GM19099 (cell line): ENCODE results near the gene BPIFB3.

ENCODE experiments used
- POLR2A ChIP-seq: IDR thresholded peaks from 3 replicates; pipeline ENCODE4 v1.6.1; 2011; ENCODE audit warnings: low read depth; ENCODE audit not compliant: insufficient read length; ENCODE audit errors: extremely low read depth

BPIFB3 gene, protein sequence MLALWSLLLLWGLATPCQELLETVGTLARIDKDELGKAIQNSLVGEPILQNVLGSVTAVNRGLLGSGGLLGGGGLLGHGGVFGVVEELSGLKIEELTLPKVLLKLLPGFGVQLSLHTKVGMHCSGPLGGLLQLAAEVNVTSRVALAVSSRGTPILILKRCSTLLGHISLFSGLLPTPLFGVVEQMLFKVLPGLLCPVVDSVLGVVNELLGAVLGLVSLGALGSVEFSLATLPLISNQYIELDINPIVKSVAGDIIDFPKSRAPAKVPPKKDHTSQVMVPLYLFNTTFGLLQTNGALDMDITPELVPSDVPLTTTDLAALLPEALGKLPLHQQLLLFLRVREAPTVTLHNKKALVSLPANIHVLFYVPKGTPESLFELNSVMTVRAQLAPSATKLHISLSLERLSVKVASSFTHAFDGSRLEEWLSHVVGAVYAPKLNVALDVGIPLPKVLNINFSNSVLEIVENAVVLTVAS

DNA sequence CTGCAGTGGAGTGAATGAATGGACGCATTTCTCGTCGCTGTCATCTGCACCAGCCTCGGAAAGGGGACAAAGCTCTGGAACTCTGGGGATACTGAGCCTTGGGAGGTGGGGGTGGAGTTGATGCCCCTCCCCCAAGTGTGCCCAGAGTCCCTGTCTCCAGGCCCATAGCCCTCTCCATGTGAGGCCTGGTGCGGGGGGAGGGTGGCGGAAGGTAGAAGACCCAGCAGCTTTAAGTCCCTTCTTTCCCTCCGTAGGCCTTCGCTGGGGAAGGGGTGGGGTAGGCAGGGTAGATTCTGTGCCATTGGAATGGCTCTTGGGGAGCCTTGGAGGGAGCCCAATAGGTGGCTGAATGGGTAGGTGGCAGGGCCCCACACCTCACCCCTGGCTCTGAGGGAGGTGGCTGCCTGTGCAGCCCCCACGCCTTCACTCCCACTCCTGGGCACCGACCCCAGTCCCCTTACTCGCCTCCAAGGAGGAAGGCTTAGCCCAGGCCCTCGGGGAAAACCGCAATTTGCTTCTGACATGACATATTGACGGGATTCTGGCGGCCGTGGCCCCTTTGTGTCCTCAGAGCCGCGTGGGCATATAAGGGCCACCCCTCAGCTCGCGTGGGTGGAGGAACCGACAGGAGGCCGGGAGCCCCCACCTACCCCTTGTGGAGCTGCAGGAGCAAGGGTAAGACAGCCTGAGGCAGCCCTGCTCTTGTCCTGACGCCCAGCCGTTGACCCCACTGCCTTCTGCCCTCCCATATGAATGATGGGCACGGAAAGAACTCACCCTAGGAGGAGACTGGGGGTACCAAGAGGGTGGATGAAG, at the start of gene BPIFB3:
TSS of gene BPIFB3 (plus strand) at position 613 of the 816 bp plus-strand sequence. CDS start 1,533 bp downstream, outside the sequence.
- no peak for TF ChIP-seq POLR2A

DNA sequence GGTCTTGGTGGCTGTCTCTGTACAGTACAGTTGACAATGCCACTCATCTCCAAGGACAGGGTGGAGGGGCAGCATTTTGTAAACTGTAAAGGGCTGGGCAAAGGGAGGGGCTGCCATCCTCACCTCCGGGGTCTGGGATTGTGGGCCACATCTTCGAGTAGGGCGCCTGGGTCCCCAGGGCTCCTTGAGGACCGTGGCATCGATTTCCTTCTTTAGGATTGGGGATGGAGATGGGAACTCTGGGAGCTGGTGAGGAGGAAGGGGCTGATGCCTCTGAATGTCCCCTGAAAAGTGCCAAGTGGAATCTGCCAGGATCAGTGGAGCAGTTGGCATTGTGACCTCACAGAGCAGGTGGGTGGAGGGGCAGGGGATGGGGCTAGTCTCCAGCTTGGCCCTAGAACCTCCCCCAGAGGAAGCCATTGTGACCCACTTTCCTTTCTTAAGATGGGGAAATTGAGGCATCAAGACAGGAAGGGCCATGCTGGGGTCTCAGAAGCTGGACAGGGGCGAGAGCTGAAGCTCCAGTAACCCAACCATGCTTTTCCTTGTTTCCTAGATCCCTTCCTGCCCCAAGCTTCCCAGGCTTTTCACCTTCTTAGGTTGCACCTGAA, 49.5 kb upstream of the BPIFB3 start, which contains the start of gene SUN5:
TSS of gene SUN5 (minus strand) at position 293 of the 611 bp plus-strand sequence. CDS start at position 200, 93 bp downstream.
- no peak for TF ChIP-seq POLR2A

DNA sequence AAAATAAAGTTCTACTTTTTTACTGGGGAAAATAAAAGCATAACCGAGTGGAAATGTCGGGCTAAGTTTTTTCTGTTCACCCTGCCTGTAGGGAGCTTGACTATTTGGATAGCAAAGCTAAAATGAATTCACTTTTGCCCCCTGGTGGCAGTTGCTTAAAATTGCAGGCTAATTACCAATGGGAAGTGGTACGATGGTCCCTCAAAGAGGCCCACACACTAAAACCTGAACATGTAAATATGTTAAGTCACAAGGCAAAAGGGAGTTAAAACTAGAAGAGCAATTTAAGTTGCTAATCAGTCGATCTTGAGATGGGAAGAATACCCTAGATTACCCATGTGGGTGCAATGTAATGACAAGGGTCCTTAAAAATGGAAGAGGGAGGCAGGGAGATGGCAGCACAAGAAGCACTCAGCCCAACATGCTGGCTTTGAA, 48.6 kb upstream of the BPIFB3 start:
- no peak for TF ChIP-seq POLR2A

DNA sequence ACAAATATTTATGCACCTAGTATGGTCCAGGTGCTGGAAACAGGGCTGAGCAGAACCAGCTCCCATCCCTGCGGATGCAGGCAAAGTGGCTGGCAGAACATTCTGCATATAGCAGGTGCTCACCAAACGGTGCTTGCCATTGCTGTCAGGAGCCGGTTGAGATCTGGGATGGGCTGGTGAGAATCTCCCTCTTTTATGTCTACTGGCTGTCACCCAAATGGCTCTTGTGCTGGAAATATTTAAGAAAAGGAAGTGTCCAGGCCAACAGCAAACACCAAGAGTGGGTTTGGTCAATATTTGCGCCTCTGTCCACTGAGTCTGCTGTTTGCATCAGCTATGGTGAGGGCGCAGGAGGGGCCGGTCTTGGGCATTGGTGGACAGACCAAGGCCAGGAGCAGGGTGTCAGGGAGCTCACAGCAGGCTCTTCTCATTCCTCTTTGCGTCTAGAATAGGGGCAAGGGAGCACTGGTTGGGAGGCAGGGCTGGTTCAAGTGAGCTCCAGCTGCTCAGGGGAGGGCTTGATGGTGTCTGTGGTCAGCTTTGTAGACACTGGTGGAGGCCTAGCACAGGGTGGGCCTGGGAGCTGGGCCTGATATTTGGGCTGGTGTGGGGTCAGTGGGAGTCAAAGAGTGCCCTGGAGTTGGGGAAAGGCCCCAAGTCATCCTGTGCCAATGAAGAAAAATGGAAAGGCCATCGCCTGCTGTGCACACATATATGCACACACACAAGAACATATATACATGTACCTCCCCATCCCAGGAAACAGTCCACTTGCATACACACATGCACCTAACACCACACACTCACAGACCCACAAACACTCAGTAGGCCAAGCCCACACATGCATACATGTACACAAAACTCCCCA, 47.6 kb upstream of the BPIFB3 start:
- TF ChIP-seq POLR2A, result no peak

DNA sequence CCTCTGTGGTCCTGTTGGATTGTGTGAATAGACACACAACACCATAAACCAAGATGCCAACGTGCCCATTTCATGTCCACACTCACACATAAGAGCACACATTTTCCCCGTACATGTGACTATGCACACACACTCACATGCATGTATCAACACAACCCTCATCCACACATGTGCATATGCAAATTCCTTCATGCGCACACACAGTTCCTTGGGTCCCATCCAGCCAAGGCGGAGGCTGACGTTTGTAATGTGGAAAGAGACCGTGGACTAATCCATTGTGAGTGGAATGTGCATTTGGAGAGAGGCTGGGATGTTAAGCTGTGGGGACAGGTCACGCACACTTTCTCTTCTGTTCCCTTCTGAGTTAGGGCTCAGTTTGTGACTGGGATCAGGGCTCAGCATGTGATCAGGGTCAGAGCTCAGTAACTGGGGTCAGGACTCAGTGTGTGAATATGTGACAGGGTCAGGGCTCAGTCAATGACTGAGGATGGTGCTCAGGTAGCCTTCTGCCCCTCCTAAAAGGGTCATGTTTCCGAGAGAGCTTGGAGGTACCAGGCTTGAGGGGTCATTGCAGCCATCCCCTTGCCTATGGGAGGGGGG, 46.8 kb upstream of the BPIFB3 start:
- no peak for TF ChIP-seq POLR2A

DNA sequence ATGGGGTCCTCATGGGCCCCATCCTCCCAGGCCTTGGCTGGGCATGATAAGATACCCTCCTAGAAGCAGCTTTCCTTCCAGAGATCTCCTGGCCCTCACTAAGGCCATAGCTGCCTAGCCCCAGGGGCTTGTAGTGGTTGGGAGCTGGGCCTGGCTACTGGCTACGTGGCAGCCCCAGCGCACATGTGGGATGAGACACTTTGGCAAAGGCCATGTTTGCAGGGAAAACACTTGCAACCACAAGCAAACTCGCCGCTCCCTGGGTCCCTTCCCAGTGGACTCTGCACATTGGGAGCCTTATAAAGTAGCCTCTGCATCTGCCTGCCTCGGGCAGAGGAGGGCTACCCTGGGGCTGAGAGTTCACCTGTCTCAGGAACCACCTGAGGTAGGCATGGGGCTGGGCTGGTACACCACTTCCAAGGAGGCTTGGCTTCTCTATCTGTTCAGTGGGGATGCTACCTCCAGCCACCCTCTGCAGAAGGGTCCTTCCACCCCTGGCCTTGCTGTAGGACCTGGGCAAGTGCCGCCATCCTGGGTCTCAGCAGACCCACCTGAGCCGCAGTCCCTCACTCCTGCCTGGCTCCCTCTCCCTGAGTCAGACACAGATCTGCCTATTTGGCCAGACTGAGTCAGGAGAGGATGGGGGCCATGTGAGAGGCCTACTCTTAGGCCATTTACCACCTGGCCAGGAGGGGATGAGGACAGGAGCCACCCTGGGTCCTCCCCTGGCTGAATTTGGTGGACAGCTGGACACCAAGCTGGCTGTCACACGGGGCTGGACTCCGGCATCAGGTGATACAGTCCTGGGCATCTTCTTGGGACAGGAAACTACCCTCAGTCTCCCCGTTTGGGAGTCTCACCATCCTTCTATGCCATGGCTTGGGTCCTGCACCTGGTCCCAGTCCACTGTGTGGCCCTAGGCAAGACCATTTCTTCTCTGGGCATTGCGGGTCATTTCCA, 46.0 kb upstream of the BPIFB3 start, which contains the start of gene BPIFB2:
TSS of gene BPIFB2 (plus strand) at position 329 of the 960 bp plus-strand sequence. CDS start 871 bp downstream, outside the sequence.
- no peak for TF ChIP-seq POLR2A

DNA sequence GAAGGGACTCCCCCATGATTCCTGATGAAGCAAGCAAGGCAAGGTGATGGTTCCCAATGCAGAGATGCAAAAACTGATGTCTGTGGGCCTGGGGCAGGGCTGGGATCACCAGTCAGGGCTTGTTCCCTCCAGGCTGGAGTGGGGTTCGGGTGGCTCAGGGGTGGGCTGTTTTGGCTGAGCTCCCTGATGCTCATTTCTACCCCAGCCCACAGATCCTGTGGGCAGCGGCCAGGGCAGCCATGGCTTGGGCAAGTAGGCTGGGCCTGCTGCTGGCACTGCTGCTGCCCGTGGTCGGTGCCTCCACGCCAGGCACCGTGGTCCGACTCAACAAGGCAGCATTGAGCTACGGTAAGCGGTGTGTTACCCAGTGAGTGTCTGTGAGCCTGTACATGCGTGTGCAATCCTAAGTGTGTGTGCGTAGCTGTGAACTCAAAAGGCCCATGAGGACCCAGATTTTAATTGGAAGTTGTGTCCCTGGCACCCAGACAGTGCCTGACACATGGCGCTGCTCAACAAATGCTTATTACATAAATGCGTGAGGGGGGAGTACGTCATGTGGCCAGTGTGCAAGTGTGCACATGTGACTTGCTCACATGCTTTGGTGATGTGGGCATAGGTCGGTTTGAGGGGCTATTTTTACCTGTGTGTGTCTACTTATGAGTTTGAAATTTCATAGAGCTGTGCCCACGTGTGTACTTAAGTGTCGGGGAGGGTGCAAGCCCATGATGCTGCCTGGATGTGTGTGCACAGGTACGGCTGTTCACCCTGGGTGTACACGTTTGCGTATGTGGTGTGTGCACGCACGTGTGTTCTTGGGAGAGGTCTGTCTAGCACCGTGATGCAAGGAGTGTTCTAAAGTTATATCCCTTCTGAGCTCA, 45.1 kb upstream of the BPIFB3 start:
- TF ChIP-seq POLR2A, result no peak

DNA sequence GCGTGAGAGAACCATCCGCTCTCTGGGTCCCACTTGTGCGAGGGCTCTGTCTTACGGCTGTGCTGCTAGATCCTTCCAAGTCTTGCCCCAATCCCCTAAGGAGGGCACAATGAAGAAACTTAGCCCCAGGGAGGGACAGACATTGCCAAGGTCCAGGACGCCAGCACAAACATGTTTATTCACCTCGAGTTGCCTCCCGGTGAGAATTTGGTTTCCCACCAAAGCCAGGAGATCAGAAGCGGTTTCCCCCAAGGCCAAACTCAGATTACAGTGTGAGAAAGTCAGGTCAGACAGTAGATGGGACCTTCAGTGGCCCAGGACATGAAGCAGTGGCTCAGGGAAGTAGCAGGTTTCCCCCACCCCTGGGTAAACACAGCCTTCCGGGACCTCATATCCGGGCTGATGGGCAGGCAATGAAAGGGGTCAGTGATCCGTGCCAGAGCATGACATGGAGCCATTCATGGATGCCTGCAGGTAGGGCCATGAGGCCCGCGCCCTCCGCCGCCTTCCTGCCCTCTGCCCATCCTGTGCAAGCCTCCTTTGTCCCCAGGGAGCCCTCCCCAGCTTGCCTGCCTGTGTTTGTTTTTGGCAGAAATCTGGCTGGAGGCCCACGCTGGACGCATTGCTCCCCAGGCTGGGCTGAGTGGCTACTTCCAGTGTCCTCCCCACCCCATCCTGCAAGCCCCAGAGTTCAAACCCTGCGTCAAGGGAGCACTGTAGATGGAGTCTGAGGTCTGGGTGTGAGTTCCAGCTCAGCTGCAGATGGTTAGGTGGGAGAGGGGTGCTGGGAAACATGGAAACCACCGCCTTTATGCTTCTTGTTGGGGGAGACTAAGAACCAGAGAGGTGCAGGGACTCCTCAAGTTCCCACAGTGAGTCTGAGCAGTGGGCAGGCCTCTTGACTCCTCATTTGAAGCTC, 44.2 kb upstream of the BPIFB3 start:
- TF ChIP-seq POLR2A, result no peak

DNA sequence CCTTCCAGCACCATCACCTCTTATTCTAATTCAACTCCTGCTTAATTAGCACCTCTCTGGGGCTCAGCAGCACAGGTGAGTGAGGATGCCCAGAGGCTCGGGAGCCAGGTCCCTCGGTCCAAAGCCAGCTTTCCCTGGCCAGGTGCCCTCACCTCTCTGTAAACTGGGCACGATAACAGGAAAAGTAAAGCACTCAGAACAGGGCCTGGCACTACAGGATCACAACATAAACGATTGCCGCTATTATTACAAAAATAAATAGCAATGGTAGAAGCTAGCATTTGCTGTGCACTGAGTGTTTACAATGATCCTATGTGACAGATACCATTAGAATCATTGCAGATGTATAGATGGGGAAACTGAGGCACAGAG, 43.6 kb upstream of the BPIFB3 start:
- TF ChIP-seq POLR2A, result no peak

DNA sequence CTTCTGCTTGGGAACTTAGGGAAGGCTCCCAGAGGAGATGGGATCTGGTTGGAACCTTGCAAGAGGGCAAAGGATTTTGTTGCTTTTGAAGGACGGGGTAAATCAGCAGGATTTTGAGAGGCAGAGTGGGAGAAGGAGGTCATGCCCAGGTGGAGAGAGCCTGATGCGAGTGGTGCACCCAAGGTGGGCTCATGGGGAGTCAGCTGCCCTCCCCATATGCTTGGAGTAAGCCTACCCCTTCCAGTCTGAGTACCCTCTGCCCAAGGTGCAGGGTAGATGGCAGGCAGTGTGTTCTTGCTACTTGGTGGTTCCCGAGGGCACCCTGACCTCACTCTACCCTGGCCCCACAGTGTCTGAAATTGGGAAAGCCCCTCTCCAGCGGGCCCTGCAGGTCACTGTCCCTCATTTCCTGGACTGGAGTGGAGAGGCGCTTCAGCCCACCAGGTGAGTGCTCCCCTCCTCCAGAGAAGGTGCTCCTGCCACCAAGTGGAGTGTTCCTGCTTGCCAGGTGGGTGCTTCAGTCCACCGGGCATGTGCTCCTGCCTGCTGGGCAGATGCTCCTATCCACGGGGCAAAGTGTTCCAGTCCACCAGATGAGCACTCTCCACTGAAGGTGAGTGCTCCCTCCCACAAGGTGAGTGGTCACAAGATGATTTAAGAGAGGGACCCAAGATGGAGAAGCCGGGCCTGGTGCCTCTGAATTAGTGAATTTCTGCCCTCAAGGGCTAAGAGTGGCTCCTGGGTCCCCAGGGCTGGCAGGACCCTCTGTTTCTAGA, 42.8 kb upstream of the BPIFB3 start:
- TF ChIP-seq POLR2A, result no peak
